ENCODE data around the gene DCUN1D3. TPM values are rescaled to one million over a fixed set of nuclear protein-coding genes. Genes with fewer than 3 reads are reported as not detected.

DCUN1D3 gene
- total and polyA plus RNA-seq, 9 donors = 4.3 to 7.8 (median 5.1) TPM

- no peaks in the 10 kb centered on the region for H3K9me3 ChIP-seq (replicated peaks; ENCODE audit: control insufficient read depth, low read depth, low read length)
- no peak overlapping the region for H3K4me3 ChIP-seq (ENCODE audit: low read length)
- H3K4me1 ChIP-seq (ENCODE audit: control insufficient read depth, insufficient read depth, low read length) = peaks cover 17% of the 10 kb centered on the region
- WGBS (ENCODE audit: insufficient coverage) = 50% methylated on average over 1 of the region's 2 CpGs
- no peak overlapping the region for H3K27ac ChIP-seq (ENCODE audit: low read length)
- peaks cover 24% of the 10 kb centered on the region for H3K36me3 ChIP-seq (ENCODE audit: control insufficient read depth, insufficient read depth, low read length)
- H3K27me3 ChIP-seq (ENCODE audit: control insufficient read depth, insufficient read depth, low read length) = no peaks in the 10 kb centered on the region
- DNase-seq = no peak
Measured at GRCh38 chr16:20854963-20855362, 45.2 kb downstream of the DCUN1D3 start.

DNA sequence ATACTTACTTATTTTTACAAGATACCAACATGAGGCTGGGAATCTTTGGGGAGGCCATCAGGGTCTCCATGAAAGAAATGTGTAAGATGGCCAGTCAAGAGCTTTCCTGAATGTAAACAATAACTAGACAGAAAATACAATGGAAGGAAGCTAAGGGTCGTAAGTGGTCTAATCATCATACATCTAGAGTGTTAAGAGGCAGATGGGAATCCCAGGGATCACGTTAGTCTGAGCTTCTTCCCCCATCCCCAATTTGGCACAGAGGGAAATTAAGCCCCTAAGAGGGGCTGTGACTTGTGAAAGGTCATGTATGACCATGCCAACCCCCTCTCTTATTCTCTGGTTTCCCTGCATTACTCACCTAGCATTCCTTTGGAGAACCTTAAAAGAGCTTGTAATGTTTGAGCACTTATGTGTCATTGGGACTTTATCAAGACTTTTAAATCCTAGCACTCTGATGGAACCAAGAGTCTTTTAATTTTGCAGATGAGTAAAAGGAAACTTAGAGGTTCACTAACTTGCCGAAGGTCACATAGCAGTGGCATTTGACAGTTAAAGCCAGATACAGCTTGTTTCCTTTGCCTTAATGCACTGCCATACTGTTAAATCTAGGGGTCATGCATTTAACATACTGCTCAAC lies 46.1 kb downstream of the DCUN1D3 start:
- WGBS (ENCODE audit: insufficient coverage) = no CpG with 5 or more reads among the region's 3 CpGs
- DNase-seq = no peak
- Histone ChIP-seq H3K9me3 (replicated peaks; ENCODE audit: control insufficient read depth, low read depth, low read length) (no peaks in the 10 kb centered on the region), H3K4me1 (ENCODE audit: control insufficient read depth, insufficient read depth, low read length) (peaks cover 14% of the 10 kb centered on the region), H3K36me3 (ENCODE audit: control insufficient read depth, insufficient read depth, low read length) (peaks cover 20% of the 10 kb centered on the region), H3K4me3 (ENCODE audit: low read length) (no peak overlapping the region), H3K27me3 (ENCODE audit: control insufficient read depth, insufficient read depth, low read length) (no peaks in the 10 kb centered on the region), H3K27ac (ENCODE audit: low read length) (no peak overlapping the region)

GRCh38 chr16:20853143-20853542 lies 47.0 kb downstream of the DCUN1D3 start:
- Histone ChIP-seq H3K9me3 (replicated peaks; ENCODE audit: control insufficient read depth, low read depth, low read length) (no peaks in the 10 kb centered on the region), H3K4me1 (ENCODE audit: control insufficient read depth, insufficient read depth, low read length) (peaks cover 14% of the 10 kb centered on the region), H3K36me3 (ENCODE audit: control insufficient read depth, insufficient read depth, low read length) (peaks cover 20% of the 10 kb centered on the region), H3K4me3 (ENCODE audit: low read length) (no peak overlapping the region), H3K27me3 (ENCODE audit: control insufficient read depth, insufficient read depth, low read length) (no peaks in the 10 kb centered on the region), H3K27ac (ENCODE audit: low read length) (no peak overlapping the region)
- no CpG with 5 or more reads among the region's 5 CpGs for WGBS (ENCODE audit: insufficient coverage)
- DNase-seq = no peak

- WGBS (ENCODE audit: insufficient coverage) = 17% methylated on average over 1 of the region's 2 CpGs
- H3K4me1 ChIP-seq (ENCODE audit: control insufficient read depth, insufficient read depth, low read length) = peaks cover 14% of the 10 kb centered on the region
- H3K27me3 ChIP-seq (ENCODE audit: control insufficient read depth, insufficient read depth, low read length) = no peaks in the 10 kb centered on the region
- no peak overlapping the region for H3K4me3 ChIP-seq (ENCODE audit: low read length)
- peak overlapping the region; percentile 56 for H3K27ac ChIP-seq (ENCODE audit: low read length)
- DNase-seq = peak; percentile 95
- peaks cover 9% of the 10 kb centered on the region for H3K36me3 ChIP-seq (ENCODE audit: control insufficient read depth, insufficient read depth, low read length)
- no peaks in the 10 kb centered on the region for H3K9me3 ChIP-seq (replicated peaks; ENCODE audit: control insufficient read depth, low read depth, low read length)
Measured at GRCh38 chr16:20851601-20852000, 48.6 kb downstream of the DCUN1D3 start.

DNA sequence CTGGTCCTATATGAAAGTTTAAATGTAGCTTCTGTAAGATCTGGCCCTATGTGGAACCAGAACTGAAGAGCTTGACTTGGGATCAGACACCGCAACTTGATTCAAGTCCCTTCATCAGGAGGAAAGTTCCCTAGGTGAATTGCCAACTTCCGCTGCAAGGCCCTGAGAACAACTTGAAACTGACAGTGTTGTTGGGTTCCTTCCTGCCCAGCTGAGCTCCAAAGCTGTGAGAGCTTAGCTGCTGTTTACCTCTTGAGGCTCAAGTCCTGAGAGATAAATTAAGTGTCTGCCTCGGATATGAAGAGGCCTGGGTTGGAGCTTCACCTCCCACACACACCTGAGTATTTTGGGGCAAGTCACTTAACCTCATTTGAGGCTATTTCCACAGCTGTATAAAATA lies 49.2 kb downstream of the DCUN1D3 start:
- H3K4me1 ChIP-seq (ENCODE audit: control insufficient read depth, insufficient read depth, low read length) = peaks cover 14% of the 10 kb centered on the region
- WGBS (ENCODE audit: insufficient coverage) = 81% methylated on average over 2 of the region's 3 CpGs
- no peaks in the 10 kb centered on the region for H3K27me3 ChIP-seq (ENCODE audit: control insufficient read depth, insufficient read depth, low read length)
- H3K9me3 ChIP-seq (replicated peaks; ENCODE audit: control insufficient read depth, low read depth, low read length) = no peaks in the 10 kb centered on the region
- no peak overlapping the region for H3K4me3 ChIP-seq (ENCODE audit: low read length)
- H3K36me3 ChIP-seq (ENCODE audit: control insufficient read depth, insufficient read depth, low read length) = peaks cover 11% of the 10 kb centered on the region
- H3K27ac ChIP-seq (ENCODE audit: low read length) = peak overlapping the region; percentile 26
- DNase-seq = peak; percentile 33

DNA sequence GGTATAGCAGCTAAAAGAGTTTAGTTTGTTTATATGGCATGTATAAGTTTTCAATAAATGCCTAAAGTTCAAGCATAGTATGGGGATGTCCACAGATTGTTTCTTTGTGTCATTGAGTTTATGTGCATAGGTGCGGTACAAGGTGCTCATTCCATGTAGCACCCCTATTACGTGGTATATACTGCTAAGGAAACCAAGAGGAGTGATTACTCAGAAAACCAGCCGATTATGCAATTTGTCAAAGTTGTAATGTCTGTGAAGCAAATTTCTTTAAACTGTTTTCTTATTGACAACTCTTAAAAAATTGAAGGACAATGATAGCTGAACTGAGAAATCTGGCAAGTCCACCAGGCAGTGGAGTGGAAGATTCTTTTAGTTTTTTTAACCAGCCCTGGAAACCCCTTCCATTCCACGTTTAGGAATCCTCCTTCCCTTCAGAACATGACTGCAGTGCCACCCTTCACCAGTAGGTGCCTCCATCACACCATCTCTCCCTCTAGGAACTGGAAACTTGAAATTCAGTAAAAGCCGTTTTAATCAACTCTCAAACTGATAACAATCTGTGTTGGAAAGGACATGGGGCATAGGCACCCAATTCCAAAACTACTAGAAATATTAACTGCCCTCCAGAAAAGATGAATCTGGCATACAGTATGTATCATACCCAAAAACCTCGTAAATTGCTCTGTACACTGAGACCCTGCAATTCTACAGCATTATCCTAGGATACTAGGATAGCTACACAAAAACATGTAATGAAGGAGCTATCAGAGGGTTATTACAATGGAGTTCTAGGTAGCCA lies 50.4 kb downstream of the DCUN1D3 start:
- Histone ChIP-seq H3K4me1 (ENCODE audit: control insufficient read depth, insufficient read depth, low read length) (peaks cover 14% of the 10 kb centered on the region), H3K27me3 (ENCODE audit: control insufficient read depth, insufficient read depth, low read length) (no peaks in the 10 kb centered on the region), H3K9me3 (replicated peaks; ENCODE audit: control insufficient read depth, low read depth, low read length) (no peaks in the 10 kb centered on the region), H3K4me3 (ENCODE audit: low read length) (no peak overlapping the region), H3K27ac (ENCODE audit: low read length) (peak overlapping the region; percentile 30), H3K36me3 (ENCODE audit: control insufficient read depth, insufficient read depth, low read length) (peaks cover 5% of the 10 kb centered on the region)
- DNase-seq = peak; percentile 81
- 0% methylated on average over 1 of the region's 6 CpGs for WGBS (ENCODE audit: insufficient coverage)

GRCh38 chr16:20847550-20847949 lies 52.6 kb downstream of the DCUN1D3 start:
- H3K27ac ChIP-seq (ENCODE audit: low read length) = no peak overlapping the region
- peaks cover 8% of the 10 kb centered on the region for H3K4me1 ChIP-seq (ENCODE audit: control insufficient read depth, insufficient read depth, low read length)
- DNase-seq = no peak
- H3K4me3 ChIP-seq (ENCODE audit: low read length) = no peak overlapping the region
- H3K36me3 ChIP-seq (ENCODE audit: control insufficient read depth, insufficient read depth, low read length) = peaks cover 7% of the 10 kb centered on the region
- no peaks in the 10 kb centered on the region for H3K9me3 ChIP-seq (replicated peaks; ENCODE audit: control insufficient read depth, low read depth, low read length)
- no peaks in the 10 kb centered on the region for H3K27me3 ChIP-seq (ENCODE audit: control insufficient read depth, insufficient read depth, low read length)
- WGBS (ENCODE audit: insufficient coverage) = no CpG with 5 or more reads among the region's 2 CpGs

- no peak for DNase-seq
- no peak overlapping the region for H3K27ac ChIP-seq (ENCODE audit: low read length)
- peaks cover 6% of the 10 kb centered on the region for H3K4me1 ChIP-seq (ENCODE audit: control insufficient read depth, insufficient read depth, low read length)
- H3K9me3 ChIP-seq (replicated peaks; ENCODE audit: control insufficient read depth, low read depth, low read length) = no peaks in the 10 kb centered on the region
- no peaks in the 10 kb centered on the region for H3K27me3 ChIP-seq (ENCODE audit: control insufficient read depth, insufficient read depth, low read length)
- H3K4me3 ChIP-seq (ENCODE audit: low read length) = no peak overlapping the region
- H3K36me3 ChIP-seq (ENCODE audit: control insufficient read depth, insufficient read depth, low read length) = peaks cover 9% of the 10 kb centered on the region
Measured at GRCh38 chr16:20846551-20846950, 53.6 kb downstream of the DCUN1D3 start.

GRCh38 chr16:20846030-20846429 lies 54.1 kb downstream of the DCUN1D3 start:
- peaks cover 11% of the 10 kb centered on the region for H3K36me3 ChIP-seq (ENCODE audit: control insufficient read depth, insufficient read depth, low read length)
- H3K9me3 ChIP-seq (replicated peaks; ENCODE audit: control insufficient read depth, low read depth, low read length) = no peaks in the 10 kb centered on the region
- WGBS (ENCODE audit: insufficient coverage) = 73% methylated on average over 6 of the region's 6 CpGs
- no peaks in the 10 kb centered on the region for H3K27me3 ChIP-seq (ENCODE audit: control insufficient read depth, insufficient read depth, low read length)
- H3K4me1 ChIP-seq (ENCODE audit: control insufficient read depth, insufficient read depth, low read length) = peaks cover 3% of the 10 kb centered on the region
- DNase-seq = no peak
- H3K27ac ChIP-seq (ENCODE audit: low read length) = no peak overlapping the region
- H3K4me3 ChIP-seq (ENCODE audit: low read length) = no peak overlapping the region

GRCh38 chr16:20844588-20844987 lies 55.6 kb downstream of the DCUN1D3 start:
- Histone ChIP-seq H3K27me3 (ENCODE audit: control insufficient read depth, insufficient read depth, low read length) (no peaks in the 10 kb centered on the region), H3K9me3 (replicated peaks; ENCODE audit: control insufficient read depth, low read depth, low read length) (no peaks in the 10 kb centered on the region), H3K27ac (ENCODE audit: low read length) (no peak overlapping the region), H3K36me3 (ENCODE audit: control insufficient read depth, insufficient read depth, low read length) (peaks cover 15% of the 10 kb centered on the region), H3K4me1 (ENCODE audit: control insufficient read depth, insufficient read depth, low read length) (no peaks in the 10 kb centered on the region), H3K4me3 (ENCODE audit: low read length) (no peak overlapping the region)
- DNase-seq = no peak
- 100% methylated on average over 1 of the region's 3 CpGs for WGBS (ENCODE audit: insufficient coverage)
